Panc1 (cell line): ENCODE data around the gene MRPL9. TPM values are rescaled to one million over a fixed set of nuclear protein-coding genes. Genes with fewer than 3 reads are reported as not detected.
"Not testable (repeated sequence)": the region's sequence is repeated elsewhere in the genome, so short reads cannot be mapped to it uniquely, and the experiment has no call there.

Source experiments
- ATAC-seq: fragments of 200-7000 bp; cut with Tn5 transposase; 2 replicates; pipeline ENCODE4 v1.9.1; 2020; ENCODE audit warnings: mild to moderate bottlenecking, moderate library complexity
- BruUV-seq: library from RNA; stranded (reverse); fragments of 400-500 nt; replicated peaks from 2 replicates; lab custom pipeline; 2021; lab: Mats Ljungman, UMichigan
- CTCF ChIA-PET: fragments of 300-600 bp; sonication (Branson Sonifier 250); formaldehyde crosslinking; loops from one replicate; lab custom pipeline; 2022; ENCODE audit warnings: antibody characterized with exemption; lab: Charles Lee
- POLR2A ChIA-PET: fragments of 300-600 bp; sonication (Branson Sonifier 250); formaldehyde crosslinking; loops from one replicate; lab custom pipeline; 2022; ENCODE audit warnings: antibody characterized with exemption; lab: Charles Lee
- DNase-seq: peaks from one replicate; pipeline ENCODE4 v3.0.0-alpha.2; 2010; ENCODE audit warnings: low read depth, low spot score
- H3K27ac ChIP-seq: 2 replicates; pipeline ENCODE4 v1.5.1; 2011; ENCODE audit warnings: mild to moderate bottlenecking, low read length, inconsistent platforms
- H3K27me3 ChIP-seq: fragments of 200-500 bp; sonication (Bioruptor generic); 2 replicates; pipeline ENCODE4 v1.6.0; 2014; ENCODE audit warnings: low read length, inconsistent platforms; ENCODE audit not compliant: control insufficient read depth, insufficient read depth
- H3K36me3 ChIP-seq: fragments of 200-500 bp; sonication (Bioruptor generic); 2 replicates; pipeline ENCODE4 v1.5.1; 2014; ENCODE audit warnings: inconsistent platforms, mild to moderate bottlenecking, low read length, moderate library complexity; ENCODE audit not compliant: control insufficient read depth, insufficient read depth
- H3K4me1 ChIP-seq: 2 replicates; pipeline ENCODE4 v1.5.1; 2011; ENCODE audit warnings: inconsistent platforms, mild to moderate bottlenecking, low read length, moderate library complexity; ENCODE audit not compliant: control insufficient read depth, insufficient read depth
- H3K4me3 ChIP-seq, 2 experiments: 2 replicates each; pipeline ENCODE4 v1.5.1; 2011 to 2012; ENCODE audit warnings: low read depth in 2 of 2, low read length in 2 of 2, mild to moderate bottlenecking in 2 of 2, inconsistent platforms in 1 of 2, moderate library complexity in 1 of 2
- H3K9me3 ChIP-seq: fragments of 200-500 bp; sonication (Bioruptor generic); 2 replicates; pipeline ENCODE4 v1.5.1; 2014; ENCODE audit warnings: low read depth, mild to moderate bottlenecking, inconsistent platforms, low read length, moderate library complexity; ENCODE audit not compliant: control insufficient read depth, insufficient read depth
- POLR2AphosphoS5 ChIP-seq: IDR thresholded peaks from 2 replicates; pipeline ENCODE4 v1.6.1; 2012; ENCODE audit warnings: mild to moderate bottlenecking, low read depth, low read length, moderate library complexity
- SIN3A ChIP-seq: IDR thresholded peaks from 2 replicates; pipeline ENCODE4 v1.6.1; 2012; ENCODE audit warnings: low read depth, mild to moderate bottlenecking, low read length, moderate library complexity, borderline replicate concordance; ENCODE audit not compliant: insufficient read depth
- TCF7L2 ChIP-seq: IDR thresholded peaks from 2 replicates; pipeline ENCODE4 v1.6.1; 2011; ENCODE audit warnings: mild to moderate bottlenecking, low read depth, low read length, inconsistent platforms
- in situ Hi-C: cut with HindIII; loops from 2 replicates; pipeline ENCODE4 v1.10.0; 2016; ENCODE audit warnings: low sequenced_read_pairs, low pct_unique_long_range_greater_than_20kb
- intact Hi-C: fragments of 100-400 bp; cut with micrococcal nuclease; formaldehyde crosslinking; loops from one replicate; pipeline ENCODE4 v1.10.0; 2022; ENCODE audit not compliant: unreplicated experiment
- total RNA-seq: library from RNA; stranded (reverse); gene quantifications from one replicate; pipeline ENCODE4 v1.2.1, GENCODE V29; 2021; ENCODE audit not compliant: unreplicated experiment
- TF ChIP-seq, protein P1 (sequence below), 2 experiments: IDR thresholded peaks; 2 replicates each; pipeline ENCODE4 v1.6.1; 2011 to 2012; ENCODE audit warnings: low read depth in 2 of 2, control low read depth in 1 of 2, low read length in 1 of 2, mild to moderate bottlenecking in 1 of 2, moderate library complexity in 1 of 2; ENCODE audit not compliant: insufficient read depth in 1 of 2
- TF ChIP-seq, protein P2 (sequence below): fragments of 450-650 bp; IDR thresholded peaks from 2 replicates; pipeline ENCODE4 v1.5.1; 2017; ENCODE audit warnings: mild to moderate bottlenecking

The MRPL9 gene
- total RNA-seq, 1 experiment from 2014 or later = 98.3 TPM

DNA sequence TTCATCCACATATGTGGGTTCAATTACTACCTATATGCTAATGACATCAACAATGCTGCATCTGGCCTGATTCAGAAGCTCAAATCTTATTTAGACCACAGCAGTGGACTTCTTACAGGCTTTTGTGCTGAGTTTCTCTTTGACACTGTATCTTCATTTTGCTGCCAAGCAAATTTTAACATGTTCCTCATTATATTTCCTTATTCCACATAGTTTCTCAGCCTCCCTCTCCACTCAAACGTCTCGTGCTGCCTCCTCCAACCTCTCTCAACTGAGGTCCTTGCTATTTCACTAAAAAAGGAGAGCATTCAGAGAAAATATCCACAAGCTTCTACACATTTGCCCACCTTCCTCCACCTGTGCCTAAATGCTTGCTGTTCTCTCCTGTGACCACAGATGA, 20.5 kb upstream of the MRPL9 start:
- in situ Hi-C loops (no loop called here), intact Hi-C loops (loop anchor here (2.0 kb wide), 1 partner anchor 21 kb away; the partner anchor contains the start of gene MRPL9)
- Histone ChIP-seq H3K4me3 (no peak overlapping the region), H3K9me3 (no peaks in the 10 kb centered on the region), H3K4me1 (peaks cover 6% of the 10 kb centered on the region; the same call in 1 of the 2 replicates), H3K36me3 (no peaks in the 10 kb centered on the region; the same call in 1 of the 2 replicates), H3K27ac (no peak overlapping the region), H3K27me3 (no peaks in the 10 kb centered on the region)
- TF ChIP-seq TCF7L2 (no peak), SIN3A (no peak), POLR2AphosphoS5 (no peak)
- TF ChIP-seq, protein P1, sequence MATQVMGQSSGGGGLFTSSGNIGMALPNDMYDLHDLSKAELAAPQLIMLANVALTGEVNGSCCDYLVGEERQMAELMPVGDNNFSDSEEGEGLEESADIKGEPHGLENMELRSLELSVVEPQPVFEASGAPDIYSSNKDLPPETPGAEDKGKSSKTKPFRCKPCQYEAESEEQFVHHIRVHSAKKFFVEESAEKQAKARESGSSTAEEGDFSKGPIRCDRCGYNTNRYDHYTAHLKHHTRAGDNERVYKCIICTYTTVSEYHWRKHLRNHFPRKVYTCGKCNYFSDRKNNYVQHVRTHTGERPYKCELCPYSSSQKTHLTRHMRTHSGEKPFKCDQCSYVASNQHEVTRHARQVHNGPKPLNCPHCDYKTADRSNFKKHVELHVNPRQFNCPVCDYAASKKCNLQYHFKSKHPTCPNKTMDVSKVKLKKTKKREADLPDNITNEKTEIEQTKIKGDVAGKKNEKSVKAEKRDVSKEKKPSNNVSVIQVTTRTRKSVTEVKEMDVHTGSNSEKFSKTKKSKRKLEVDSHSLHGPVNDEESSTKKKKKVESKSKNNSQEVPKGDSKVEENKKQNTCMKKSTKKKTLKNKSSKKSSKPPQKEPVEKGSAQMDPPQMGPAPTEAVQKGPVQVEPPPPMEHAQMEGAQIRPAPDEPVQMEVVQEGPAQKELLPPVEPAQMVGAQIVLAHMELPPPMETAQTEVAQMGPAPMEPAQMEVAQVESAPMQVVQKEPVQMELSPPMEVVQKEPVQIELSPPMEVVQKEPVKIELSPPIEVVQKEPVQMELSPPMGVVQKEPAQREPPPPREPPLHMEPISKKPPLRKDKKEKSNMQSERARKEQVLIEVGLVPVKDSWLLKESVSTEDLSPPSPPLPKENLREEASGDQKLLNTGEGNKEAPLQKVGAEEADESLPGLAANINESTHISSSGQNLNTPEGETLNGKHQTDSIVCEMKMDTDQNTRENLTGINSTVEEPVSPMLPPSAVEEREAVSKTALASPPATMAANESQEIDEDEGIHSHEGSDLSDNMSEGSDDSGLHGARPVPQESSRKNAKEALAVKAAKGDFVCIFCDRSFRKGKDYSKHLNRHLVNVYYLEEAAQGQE (IDR thresholded peaks at IDR 0.05; ENCODE audit: insufficient read depth in 1 of 2, low read depth in 2 of 2, low read length in 1 of 2) = no peak
- TF ChIP-seq, protein P2, sequence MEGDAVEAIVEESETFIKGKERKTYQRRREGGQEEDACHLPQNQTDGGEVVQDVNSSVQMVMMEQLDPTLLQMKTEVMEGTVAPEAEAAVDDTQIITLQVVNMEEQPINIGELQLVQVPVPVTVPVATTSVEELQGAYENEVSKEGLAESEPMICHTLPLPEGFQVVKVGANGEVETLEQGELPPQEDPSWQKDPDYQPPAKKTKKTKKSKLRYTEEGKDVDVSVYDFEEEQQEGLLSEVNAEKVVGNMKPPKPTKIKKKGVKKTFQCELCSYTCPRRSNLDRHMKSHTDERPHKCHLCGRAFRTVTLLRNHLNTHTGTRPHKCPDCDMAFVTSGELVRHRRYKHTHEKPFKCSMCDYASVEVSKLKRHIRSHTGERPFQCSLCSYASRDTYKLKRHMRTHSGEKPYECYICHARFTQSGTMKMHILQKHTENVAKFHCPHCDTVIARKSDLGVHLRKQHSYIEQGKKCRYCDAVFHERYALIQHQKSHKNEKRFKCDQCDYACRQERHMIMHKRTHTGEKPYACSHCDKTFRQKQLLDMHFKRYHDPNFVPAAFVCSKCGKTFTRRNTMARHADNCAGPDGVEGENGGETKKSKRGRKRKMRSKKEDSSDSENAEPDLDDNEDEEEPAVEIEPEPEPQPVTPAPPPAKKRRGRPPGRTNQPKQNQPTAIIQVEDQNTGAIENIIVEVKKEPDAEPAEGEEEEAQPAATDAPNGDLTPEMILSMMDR = no peak
- no peak for DNase-seq
- no TSS peak for BruUV-seq
- ChIA-PET CTCF (no interaction called here), POLR2A (no interaction called here)
- ATAC-seq = no peak

DNA sequence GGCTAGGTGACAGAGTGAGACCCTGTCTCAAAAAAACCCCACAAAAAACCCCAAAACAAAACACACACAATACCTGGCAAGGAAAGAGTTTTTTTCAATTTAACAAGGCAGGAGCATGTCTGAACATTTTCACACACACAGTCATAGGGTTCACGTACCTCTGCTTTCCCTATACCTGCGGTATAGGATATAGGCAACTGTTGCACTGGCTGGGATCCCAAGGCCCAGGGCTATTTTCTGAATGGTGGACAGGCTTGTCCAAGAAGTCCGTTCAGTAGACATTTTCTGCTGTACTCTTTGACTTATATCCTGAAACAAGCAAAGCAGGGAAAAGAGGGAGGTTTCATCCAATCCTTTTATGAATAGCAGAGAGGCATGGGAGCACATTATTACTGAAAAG, 19.4 kb upstream of the MRPL9 start:
- H3K27me3 ChIP-seq = no peaks in the 10 kb centered on the region
- BruUV-seq = no TSS peak
- H3K4me1 ChIP-seq = peaks cover 6% of the 10 kb centered on the region; the same call in 1 of the 2 replicates
- H3K9me3 ChIP-seq = no peaks in the 10 kb centered on the region
- DNase-seq (no peak), ATAC-seq (no peak)
- no peak overlapping the region for H3K4me3 ChIP-seq
- intact Hi-C loops (loop anchor here (2.0 kb wide), 1 partner anchor 20 kb away; the partner anchor contains the start of gene MRPL9), in situ Hi-C loops (no loop called here)
- H3K36me3 ChIP-seq = no peaks in the 10 kb centered on the region; the same call in 1 of the 2 replicates
- ChIA-PET CTCF (no interaction called here), POLR2A (no interaction called here)
- TF ChIP-seq SIN3A (no peak), TCF7L2 (no peak), POLR2AphosphoS5 (no peak)
- TF ChIP-seq, protein P1 (IDR thresholded peaks at IDR 0.05; ENCODE audit: insufficient read depth in 1 of 2, low read depth in 2 of 2, low read length in 1 of 2) = no peak
- TF ChIP-seq, protein P2 = no peak
- H3K27ac ChIP-seq = no peak overlapping the region

- H3K27me3 ChIP-seq, POLR2A ChIA-PET, H3K9me3 ChIP-seq, in situ Hi-C loops, DNase-seq, H3K36me3 ChIP-seq, H3K27ac ChIP-seq, H3K4me3 ChIP-seq, H3K4me1 ChIP-seq, ATAC-seq, BruUV-seq: not testable (repeated sequence)
- CTCF ChIA-PET = interaction anchor here (0.7 kb wide), 1 partner anchor 429 kb away, joined by 12 read pairs; no protein-coding TSS in a partner anchor
- intact Hi-C loops = loop anchor here (2.0 kb wide), 1 partner anchor 19 kb away; the partner anchor contains the start of gene MRPL9
Measured at GRCh38 chr1:151782026-151782425, 18.7 kb upstream of the MRPL9 start.
